CMK (cell line): ENCODE data around the gene KRIT1.

Source experiments
- DNase-seq: peaks from one replicate; pipeline ENCODE4 v3.0.0-alpha.2; 2010; ENCODE audit warnings: low read depth

The KRIT1 gene

GRCh38 chr7:92150450-92151017, 95.2 kb downstream of the KRIT1 start:
- DNase-seq = no peak

GRCh38 chr7:92149736-92150239, 95.9 kb downstream of the KRIT1 start:
- no peak for DNase-seq
